Mesenchymal stem cell (in vitro differentiated cells and primary cell): Measurements from ENCODE around the gene SH3TC1.

ENCODE experiments used
- DNase-seq: peaks from one replicate; pipeline ENCODE4 v3.0.0-alpha.2; 2013
- H2AFZ ChIP-seq: one replicate; pipeline ENCODE4 v1.6.1; 2013; ENCODE audit warnings: low read depth, mild to moderate bottlenecking, control low read depth, inconsistent platforms, low read length, moderate library complexity
- H2AK5ac ChIP-seq: 2 replicates; pipeline ENCODE4 v1.6.1; 2013; ENCODE audit warnings: low read length, moderate library complexity, mild to moderate bottlenecking, inconsistent platforms; ENCODE audit not compliant: severe bottlenecking
- H2BK120ac ChIP-seq: one replicate; pipeline ENCODE4 v1.6.1; 2013; ENCODE audit warnings: low read depth, mild to moderate bottlenecking, inconsistent platforms, low read length, moderate library complexity
- H2BK12ac ChIP-seq, 2 experiments: one replicate each; pipeline ENCODE4 v1.6.1; 2013; ENCODE audit warnings: inconsistent platforms in 2 of 2, low read length in 2 of 2, mild to moderate bottlenecking in 2 of 2, moderate library complexity in 2 of 2, control low read depth in 1 of 2
- H2BK15ac ChIP-seq: one replicate; pipeline ENCODE4 v1.6.1; 2013; ENCODE audit warnings: mild to moderate bottlenecking, low read depth, inconsistent platforms; ENCODE audit not compliant: poor library complexity, severe bottlenecking
- H2BK5ac ChIP-seq: 2 replicates; pipeline ENCODE4 v1.6.1; 2013; ENCODE audit warnings: low read depth, mild to moderate bottlenecking, low read length, control low read depth, inconsistent platforms; ENCODE audit not compliant: poor library complexity, severe bottlenecking
- H3K14ac ChIP-seq, 2 experiments: one replicate each; pipeline ENCODE4 v1.6.1; 2013; ENCODE audit warnings: inconsistent platforms in 2 of 2, low read length in 2 of 2, control low read depth in 1 of 2, mild to moderate bottlenecking in 1 of 2, moderate library complexity in 1 of 2
- H3K18ac ChIP-seq, 2 experiments: one replicate each; pipeline ENCODE4 v1.6.1; 2013; ENCODE audit warnings: inconsistent platforms in 2 of 2, low read length in 2 of 2, control low read depth in 1 of 2, low read depth in 1 of 2, mild to moderate bottlenecking in 1 of 2
- H3K23ac ChIP-seq, 2 experiments: one replicate each; pipeline ENCODE4 v1.6.1; 2013; ENCODE audit warnings: inconsistent platforms in 2 of 2, low read length in 2 of 2, mild to moderate bottlenecking in 2 of 2, moderate library complexity in 2 of 2, control low read depth in 1 of 2
- H3K27ac ChIP-seq: 2 replicates; pipeline ENCODE4 v1.5.1; 2013; ENCODE audit warnings: mild to moderate bottlenecking, moderate library complexity, low read length, control low read depth, inconsistent platforms; ENCODE audit not compliant: poor library complexity, severe bottlenecking
- H3K27me3 ChIP-seq, 2 experiments: 2 replicates each; pipeline versions ENCODE4 v1.6.1 to v1.7.0; 2013; ENCODE audit warnings: low read length in 2 of 2, mild to moderate bottlenecking in 2 of 2, moderate library complexity in 2 of 2, control low read depth in 1 of 2, inconsistent platforms in 1 of 2; ENCODE audit not compliant: control insufficient read depth in 1 of 2, insufficient read depth in 1 of 2
- H3K36me3 ChIP-seq, 2 experiments: 2 replicates each; pipeline versions ENCODE4 v1.6.1 to v1.7.0; 2013; ENCODE audit warnings: low read length in 2 of 2, control low read depth in 1 of 2, inconsistent platforms in 1 of 2, low read depth in 1 of 2, mild to moderate bottlenecking in 1 of 2; ENCODE audit not compliant: insufficient read depth in 2 of 2, control insufficient read depth in 1 of 2
- H3K4ac ChIP-seq, 2 experiments: one replicate each; pipeline ENCODE4 v1.6.1; 2013; ENCODE audit warnings: inconsistent platforms in 2 of 2, low read length in 2 of 2, mild to moderate bottlenecking in 2 of 2, moderate library complexity in 2 of 2, control low read depth in 1 of 2, low read depth in 1 of 2
- H3K4me1 ChIP-seq: 2 replicates; pipeline ENCODE4 v1.6.1; 2013; ENCODE audit warnings: low read depth, low read length, control low read depth; ENCODE audit not compliant: control insufficient read depth, insufficient read depth
- H3K4me2 ChIP-seq: 2 replicates; pipeline ENCODE4 v1.6.1; 2013; ENCODE audit warnings: low read length, mild to moderate bottlenecking, inconsistent platforms; ENCODE audit not compliant: poor library complexity, severe bottlenecking
- H3K4me3 ChIP-seq, 2 experiments: 2 replicates each; pipeline versions ENCODE4 v1.5.1 to v1.7.0; 2013; ENCODE audit warnings: low read length in 2 of 2, mild to moderate bottlenecking in 2 of 2, control low read depth in 1 of 2, low read depth in 1 of 2; ENCODE audit not compliant: insufficient read depth in 1 of 2
- H3K79me1 ChIP-seq: replicated peaks from 2 replicates; pipeline ENCODE4 v1.6.1; 2013; ENCODE audit warnings: mild to moderate bottlenecking, control low read depth, low read length, inconsistent platforms; ENCODE audit not compliant: poor library complexity, severe bottlenecking
- H3K9ac ChIP-seq: 2 replicates; pipeline ENCODE4 v1.7.0; 2013; ENCODE audit warnings: mild to moderate bottlenecking, low read length, moderate library complexity
- H3K9me3 ChIP-seq: 2 replicates; pipeline ENCODE4 v1.7.0; 2013; ENCODE audit warnings: mild to moderate bottlenecking, low read length; ENCODE audit not compliant: control insufficient read depth
- H4K8ac ChIP-seq: one replicate; pipeline ENCODE4 v1.6.1; 2013; ENCODE audit warnings: inconsistent platforms, mild to moderate bottlenecking, low read length, moderate library complexity
- H4K91ac ChIP-seq: one replicate; pipeline ENCODE4 v1.6.1; 2013; ENCODE audit warnings: mild to moderate bottlenecking, low read length, inconsistent platforms
- WGBS: methylation state at CpG from one replicate; pipeline ENCODE4 v1.1.7; 2013; ENCODE audit warnings: mixed read lengths; 5-methylcytosine and 5-hydroxymethylcytosine counted together

SH3TC1 gene

DNA sequence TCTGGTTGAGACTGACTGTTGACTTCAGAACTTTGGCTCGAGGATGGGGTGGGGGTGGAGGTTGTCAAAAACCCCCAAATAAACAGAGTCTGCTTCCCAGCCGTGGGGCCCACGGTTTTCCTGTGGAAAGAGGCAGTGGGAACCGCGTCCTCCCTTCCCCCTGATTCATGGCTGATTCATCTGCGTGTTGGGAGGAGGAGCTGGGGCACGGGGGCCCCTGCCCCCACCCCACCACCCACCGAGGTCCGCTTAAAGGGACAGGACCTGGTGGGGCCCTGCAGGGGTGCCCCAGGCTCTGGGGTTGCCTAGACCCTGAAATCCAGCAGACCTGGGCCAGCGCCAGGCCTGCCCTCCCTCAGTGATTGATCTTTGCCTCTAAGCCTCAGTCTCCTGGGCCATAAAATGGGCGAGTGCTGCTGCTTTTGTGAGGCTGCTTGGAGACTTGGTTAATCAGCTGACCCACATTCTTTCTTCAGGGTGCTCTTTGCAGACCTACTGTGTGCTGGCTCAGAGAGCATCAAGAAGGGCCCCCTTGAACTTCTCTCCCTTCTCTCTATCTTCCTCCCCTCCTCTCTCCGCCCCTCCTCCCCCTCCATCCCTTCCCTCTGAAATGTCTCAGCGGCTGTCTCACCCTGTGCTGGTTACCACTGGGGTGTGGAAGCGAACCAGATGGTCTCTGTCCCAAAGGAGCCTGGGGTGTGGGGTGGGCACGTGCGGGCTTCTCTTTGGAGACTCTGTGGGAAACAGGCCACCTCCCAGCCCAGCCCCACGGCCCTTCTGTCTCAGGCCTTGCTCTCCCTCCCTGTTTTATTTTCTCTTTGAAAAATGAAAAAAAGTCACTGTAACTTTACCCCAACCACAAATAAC, 79.6 kb downstream of the SH3TC1 start:
- Histone ChIP-seq H3K4ac (peak overlapping the region; percentile 45 to 80), H3K18ac (peak overlapping the region; percentile 86 to 92), H3K9me3 (no peaks in the 10 kb centered on the region), H3K14ac (no peak overlapping the region), H4K8ac (peak overlapping the region; percentile 74), H3K4me1 (peaks cover 36% of the 10 kb centered on the region), H2BK15ac (no peak overlapping the region), H3K23ac (no peak overlapping the region), H2BK5ac (no peak overlapping the region), H2BK120ac (peak overlapping the region; percentile 81), H2AFZ (no peak overlapping the region), H4K91ac (peak overlapping the region; percentile 87), H3K4me2 (no peak overlapping the region), H3K27ac (peak overlapping the region; percentile 39), H2AK5ac (no peak overlapping the region), H3K36me3 (no peaks in the 10 kb centered on the region), H3K9ac (peak overlapping the region; percentile 82), H2BK12ac (peak overlapping the region; percentile 6 to 85), H3K79me1 (no peaks in the 10 kb centered on the region), H3K27me3 (no peaks in the 10 kb centered on the region), H3K4me3 (no peak overlapping the region)
- peak; percentile 94 for DNase-seq
- 18% methylated on average over 6 of the region's 17 CpGs for WGBS

DNA sequence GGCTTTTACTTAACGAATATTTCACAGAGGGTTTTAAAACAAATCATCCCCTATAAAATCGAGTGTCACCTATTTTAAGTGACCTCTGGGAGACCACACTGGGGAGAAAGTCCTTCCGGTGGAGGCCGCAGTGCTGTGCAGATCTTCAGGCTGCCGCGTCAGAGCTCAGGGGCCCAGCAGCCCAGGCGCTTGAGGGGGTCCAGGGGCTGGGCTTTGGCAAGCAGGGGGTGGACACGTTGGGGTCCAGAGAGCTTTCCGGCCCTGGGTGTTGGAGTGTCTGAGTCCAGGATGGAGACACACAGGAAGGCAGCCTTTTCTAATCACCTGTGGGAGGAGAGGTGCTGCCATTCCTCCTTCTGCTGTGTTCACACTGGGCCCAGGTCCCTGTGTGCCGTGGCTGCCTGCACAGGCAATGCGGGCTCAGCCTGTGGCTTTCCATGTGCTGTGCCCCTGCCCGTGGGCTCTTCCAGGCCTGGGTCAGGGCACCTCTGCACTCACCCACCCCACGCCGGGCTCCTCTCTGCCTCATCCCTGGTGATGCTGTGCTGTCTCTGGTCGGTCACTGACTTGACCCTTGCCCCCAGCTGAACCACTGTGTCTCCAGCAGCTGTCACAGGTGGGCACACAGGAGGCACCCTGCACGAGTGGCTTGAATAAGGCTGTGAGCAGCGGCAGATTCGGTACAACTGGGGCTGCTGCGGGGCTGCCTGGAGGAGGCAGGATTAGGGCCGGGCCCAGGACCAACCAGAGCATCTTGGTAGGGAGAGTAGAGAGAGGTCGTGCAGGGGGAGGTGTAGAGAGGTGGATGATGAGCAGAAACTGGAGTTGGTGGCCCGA, 80.4 kb downstream of the SH3TC1 start:
- 83% methylated on average over 22 of the region's 22 CpGs for WGBS
- Histone ChIP-seq H3K14ac (peak overlapping the region in 1 of 2 experiments; percentile 79), H3K9ac (peak overlapping the region; percentile 82), H3K36me3 (no peaks in the 10 kb centered on the region), H2BK5ac (no peak overlapping the region), H3K27ac (no peak overlapping the region), H3K4me2 (no peak overlapping the region), H2BK12ac (peak overlapping the region; percentile 65 to 95), H3K4me3 (no peak overlapping the region), H3K18ac (peak overlapping the region; percentile 66 to 91), H3K23ac (no peak overlapping the region), H3K9me3 (no peaks in the 10 kb centered on the region), H3K79me1 (no peaks in the 10 kb centered on the region), H3K4ac (peak overlapping the region; percentile 45 to 55), H4K8ac (peak overlapping the region; percentile 47), H2AFZ (no peak overlapping the region), H4K91ac (peak overlapping the region; percentile 90), H3K27me3 (no peaks in the 10 kb centered on the region), H2AK5ac (peak overlapping the region; percentile 54), H2BK15ac (peak overlapping the region; percentile 66), H3K4me1 (peaks cover 36% of the 10 kb centered on the region), H2BK120ac (peak overlapping the region; percentile 74)
- DNase-seq, result no peak

GRCh38 chr4:8280158-8280875, 81.2 kb downstream of the SH3TC1 start:
- peaks cover 36% of the 10 kb centered on the region for H3K4me1 ChIP-seq
- no peak overlapping the region for H3K9ac ChIP-seq
- H4K8ac ChIP-seq, result no peak overlapping the region
- H3K9me3 ChIP-seq, result no peaks in the 10 kb centered on the region
- no peak overlapping the region for H3K23ac ChIP-seq
- no peaks in the 10 kb centered on the region for H3K36me3 ChIP-seq
- H3K4me2 ChIP-seq, result no peak overlapping the region
- no peaks in the 10 kb centered on the region for H3K27me3 ChIP-seq
- no peak overlapping the region for H2AK5ac ChIP-seq
- H2BK12ac ChIP-seq, result peak overlapping the region in 1 of 2 experiments; percentile 95
- H3K14ac ChIP-seq, result peak overlapping the region in 1 of 2 experiments; percentile 79
- no peak overlapping the region for H2BK15ac ChIP-seq
- peak overlapping the region in 1 of 2 experiments; percentile 91 for H3K18ac ChIP-seq
- peak overlapping the region; percentile 45 to 55 for H3K4ac ChIP-seq
- no peak overlapping the region for H2BK5ac ChIP-seq
- no peak overlapping the region for H3K4me3 ChIP-seq
- 90% methylated on average over 25 of the region's 25 CpGs for WGBS
- H3K79me1 ChIP-seq, result no peaks in the 10 kb centered on the region
- H3K27ac ChIP-seq, result no peak overlapping the region
- no peak overlapping the region for H2AFZ ChIP-seq
- no peak for DNase-seq
- H2BK120ac ChIP-seq, result no peak overlapping the region
- H4K91ac ChIP-seq, result peak overlapping the region; percentile 90
